C1 segment of cervical spinal cord (tissue), 14 donors: ENCODE data around the gene MAP7D2.
A peak's percentile ranks its signal among the peaks of the same experiment; 100 is the strongest.

Source experiments
- DNase-seq, 14 donors: peaks; one replicate each; lab custom pipeline; 2025; lab: John Stamatoyannopoulos, UW

Gene MAP7D2

DNA sequence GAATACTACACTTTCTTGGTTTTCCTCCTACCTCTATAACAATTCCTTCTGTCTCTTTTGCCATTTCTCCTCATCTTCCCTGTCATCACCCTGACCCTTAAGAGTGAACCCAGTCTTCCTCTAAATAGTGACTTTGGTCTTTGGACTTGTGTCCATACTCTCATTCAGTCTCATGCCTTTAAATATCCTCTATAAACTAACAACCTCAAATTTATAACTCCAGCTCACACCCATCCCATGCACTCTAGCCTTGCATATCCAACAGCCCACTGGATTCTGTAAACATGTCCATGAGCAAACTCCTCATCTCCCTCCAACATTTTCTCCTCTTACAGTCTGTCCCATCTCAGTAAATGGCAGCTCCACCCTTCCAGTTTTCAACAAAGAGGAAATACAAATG is 140.9 kb downstream of the MAP7D2 start:
- DNase-seq, result no peak

DNA sequence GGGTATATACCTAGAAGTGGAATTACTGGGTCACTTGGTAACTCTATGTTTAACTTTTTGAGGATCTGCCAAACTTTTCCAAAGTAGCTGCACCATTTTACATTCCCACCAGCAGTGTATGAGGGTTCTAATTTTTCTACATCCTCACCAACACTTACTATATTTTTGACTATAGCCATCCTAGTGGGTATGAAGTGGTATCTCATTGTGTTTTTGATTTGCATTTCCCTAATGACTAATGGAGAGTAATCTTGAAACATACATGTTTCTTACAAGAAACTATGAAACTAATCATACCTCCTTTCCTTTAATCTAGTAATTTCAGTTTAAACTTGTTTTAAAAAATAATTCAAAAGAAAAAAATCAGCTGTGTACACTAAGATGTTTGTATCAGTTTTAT is 143.7 kb downstream of the MAP7D2 start:
- no peak for DNase-seq

DNA sequence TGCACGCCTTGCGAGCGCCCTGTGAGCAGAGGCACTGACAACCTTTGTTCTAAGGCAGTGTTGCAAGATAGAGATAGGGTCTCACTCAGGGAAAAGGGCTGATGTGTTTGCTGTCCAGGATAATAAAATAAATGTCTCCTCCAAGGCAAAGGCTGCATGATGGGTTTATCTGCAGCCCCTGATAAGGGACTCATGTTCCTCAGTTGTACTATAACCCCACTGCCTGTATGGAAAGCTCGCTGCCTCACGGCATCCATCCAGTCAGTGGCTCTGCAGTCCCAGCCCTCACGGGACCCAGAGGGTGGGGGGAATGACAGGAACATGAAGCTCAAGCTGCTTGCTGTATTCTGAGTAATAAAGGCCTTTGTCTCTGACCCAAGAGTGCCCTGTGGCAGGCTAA is 148.4 kb downstream of the MAP7D2 start:
- peak in 5 of 14 donors; percentile 0 to 7 (median 0) for DNase-seq

DNA sequence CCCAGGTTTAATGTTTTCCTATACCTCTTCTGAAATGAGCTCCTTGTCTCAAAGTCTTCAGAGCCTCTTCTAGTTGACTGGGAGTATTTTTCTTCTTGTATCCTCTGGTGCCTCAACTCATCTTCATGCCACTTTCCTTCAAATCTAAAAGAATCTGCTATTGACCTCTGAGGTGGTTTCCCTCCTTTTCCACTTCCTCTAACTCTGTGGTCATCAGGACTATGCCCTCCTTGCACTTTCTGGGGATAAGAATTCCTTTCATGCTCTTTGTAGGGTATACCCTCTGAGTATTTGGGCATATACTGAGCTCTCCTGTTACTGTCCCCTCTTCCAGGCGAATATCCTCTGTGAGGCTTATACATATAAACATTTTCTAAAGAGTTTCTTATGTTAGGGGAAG is 150.7 kb downstream of the MAP7D2 start:
- DNase-seq, result no peak

DNA sequence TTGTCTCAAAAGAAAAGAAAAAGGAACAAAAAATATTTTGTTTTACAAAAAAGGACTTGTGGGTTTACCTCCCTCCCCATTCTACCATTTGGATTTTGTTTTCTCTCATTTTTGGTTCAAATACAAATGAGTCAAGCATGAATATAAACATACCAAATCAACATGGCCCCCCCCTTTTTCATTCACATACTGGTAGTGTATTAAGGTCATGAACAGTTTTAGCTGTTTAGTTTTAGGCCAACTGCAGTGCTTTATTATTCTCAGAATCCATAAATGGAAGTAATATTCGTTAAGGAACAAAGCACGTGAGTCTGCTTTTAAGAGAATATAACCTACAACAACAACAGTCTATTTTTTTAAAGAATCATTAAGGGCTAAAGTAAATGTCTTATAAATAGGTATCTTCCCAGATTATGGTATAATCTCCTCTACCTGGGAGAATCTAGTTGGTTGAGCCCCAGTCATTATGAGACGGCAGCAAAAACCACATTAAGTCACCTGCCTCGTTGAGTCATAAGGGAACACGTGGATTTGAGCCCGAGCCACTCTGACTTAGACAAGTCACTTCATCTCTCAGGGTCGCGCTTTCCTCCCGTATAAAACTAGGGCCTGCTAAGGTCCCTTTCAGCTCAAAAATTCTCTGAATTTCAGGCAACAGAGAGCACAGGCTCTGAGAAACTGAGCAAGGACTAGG is 152.5 kb downstream of the MAP7D2 start:
- DNase-seq, result no peak

DNA sequence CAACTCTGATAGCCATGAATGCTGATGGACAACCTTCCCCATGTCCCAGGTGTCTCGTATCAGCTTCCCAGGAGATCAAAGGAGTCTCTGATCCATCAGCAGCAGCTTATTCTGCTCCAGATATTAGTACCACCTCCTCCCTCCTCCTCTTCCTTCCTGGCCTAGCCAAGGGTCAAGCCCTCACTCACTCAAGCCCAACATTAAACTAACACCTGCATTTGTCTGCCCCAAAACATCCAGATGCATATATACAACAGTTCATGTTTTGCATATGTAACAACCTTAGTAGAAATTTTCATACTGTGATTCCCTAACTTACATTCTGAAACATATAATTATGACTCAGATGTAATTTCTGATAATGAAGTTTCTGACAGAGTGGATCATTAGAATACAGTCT is 155.8 kb downstream of the MAP7D2 start:
- DNase-seq, result no peak

DNA sequence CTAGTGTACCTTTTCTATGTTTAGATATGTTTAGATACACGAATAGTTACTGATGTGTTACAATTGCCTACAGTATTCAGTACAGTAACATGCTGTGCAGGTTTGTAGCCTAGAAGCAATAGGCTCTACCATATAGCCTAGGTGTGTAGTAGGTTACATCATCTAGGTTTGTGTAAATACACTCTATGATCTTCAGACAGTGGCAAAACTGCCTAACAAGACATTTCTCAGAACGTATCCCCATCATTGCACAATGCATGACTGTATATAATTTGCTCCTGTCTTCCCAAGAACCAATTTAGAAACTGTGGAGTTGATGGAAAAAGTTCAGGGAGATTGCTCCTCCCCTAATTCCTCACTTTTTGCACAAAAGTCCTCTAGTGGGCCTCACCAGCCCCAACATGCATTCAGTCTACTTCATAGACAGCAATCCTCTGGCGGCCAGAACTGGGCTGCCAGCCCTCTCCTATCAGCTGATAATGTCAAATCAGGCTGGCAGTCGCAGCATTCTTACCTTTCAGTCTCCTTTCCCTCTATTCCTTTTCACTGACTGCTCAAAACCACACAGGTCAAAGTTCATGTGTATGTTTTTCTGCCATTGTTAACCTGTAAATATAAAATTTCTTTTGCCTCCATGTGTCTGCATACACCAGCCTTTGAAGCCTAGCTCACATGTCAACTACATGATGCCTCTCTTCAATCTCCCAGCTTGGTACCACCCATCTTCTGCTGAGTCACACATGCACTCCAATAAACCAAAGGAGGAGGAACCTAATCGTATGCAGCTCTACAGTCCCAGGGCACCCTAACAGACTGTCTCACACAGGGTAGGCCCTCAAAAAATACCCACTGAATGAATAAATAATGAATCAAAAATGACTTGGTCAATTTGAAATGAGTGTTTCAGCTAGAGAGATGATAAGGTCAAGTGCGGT is 157.9 kb downstream of the MAP7D2 start:
- DNase-seq, result no peak

DNA sequence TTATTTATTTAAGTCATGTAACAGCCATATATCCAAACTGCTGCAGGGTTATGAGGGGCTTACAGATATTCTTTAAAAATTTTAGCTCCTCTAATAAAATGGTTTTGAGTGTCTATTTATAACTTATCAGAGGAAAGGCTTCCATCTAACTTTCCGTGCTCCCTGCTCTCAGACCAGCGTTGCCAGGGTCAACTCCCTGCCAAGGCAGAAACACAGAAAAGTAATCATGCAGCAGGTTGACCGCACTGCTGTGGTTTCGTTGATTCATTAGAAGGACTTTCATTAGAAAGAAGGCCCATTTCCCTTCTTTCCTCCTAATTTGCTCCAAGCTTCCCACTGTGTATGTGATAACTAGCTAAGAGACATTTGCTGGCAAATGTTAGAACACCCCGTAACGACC is 159.8 kb downstream of the MAP7D2 start:
- DNase-seq, result no peak
